Mesendoderm (in vitro differentiated cells): ENCODE data around the gene SDK1.
A peak's percentile ranks its signal among the peaks of the same experiment; 100 is the strongest.

Experiments used
- DNase-seq: peaks from one replicate; pipeline ENCODE4 v3.0.0; 2013
- H2AK5ac ChIP-seq: 2 replicates; pipeline ENCODE4 v1.6.1; 2013; ENCODE audit warnings: low read length, inconsistent platforms
- H2BK120ac ChIP-seq: 2 replicates; pipeline ENCODE4 v1.6.1; 2013; ENCODE audit warnings: low read depth, mild to moderate bottlenecking, low read length, moderate library complexity, mixed read lengths
- H2BK15ac ChIP-seq: replicated peaks from 2 replicates; pipeline ENCODE4 v1.6.1; 2013; ENCODE audit warnings: low read depth, mild to moderate bottlenecking, moderate library complexity
- H2BK5ac ChIP-seq: 2 replicates; pipeline ENCODE4 v1.6.1; 2013; ENCODE audit warnings: low read length, inconsistent platforms
- H3K18ac ChIP-seq: 2 replicates; pipeline ENCODE4 v1.6.1; 2013; ENCODE audit warnings: mild to moderate bottlenecking, low read length, mixed read lengths
- H3K23ac ChIP-seq: one replicate; pipeline ENCODE4 v1.6.1; 2013; ENCODE audit warnings: low read length
- H3K27ac ChIP-seq: 2 replicates; pipeline ENCODE4 v1.5.1; 2013; ENCODE audit warnings: low read depth, mild to moderate bottlenecking, inconsistent platforms, low read length, moderate library complexity
- H3K27me3 ChIP-seq: 2 replicates; pipeline ENCODE4 v1.6.1; 2013; ENCODE audit warnings: low read length, control low read depth, mild to moderate bottlenecking, inconsistent platforms; ENCODE audit not compliant: insufficient read depth, poor library complexity
- H3K36me3 ChIP-seq: 2 replicates; pipeline ENCODE4 v1.6.1; 2013; ENCODE audit warnings: low read length, inconsistent platforms; ENCODE audit not compliant: control insufficient read depth, insufficient read depth
- H3K4ac ChIP-seq: one replicate; pipeline ENCODE4 v1.6.1; 2013; ENCODE audit warnings: low read depth, mild to moderate bottlenecking, low read length, moderate library complexity
- H3K4me1 ChIP-seq: 2 replicates; pipeline ENCODE4 v1.6.1; 2013; ENCODE audit warnings: low read depth, low read length, inconsistent platforms; ENCODE audit not compliant: control insufficient read depth
- H3K4me2 ChIP-seq: 2 replicates; pipeline ENCODE4 v1.6.1; 2013; ENCODE audit warnings: low read length
- H3K4me3 ChIP-seq: 2 replicates; pipeline ENCODE4 v1.5.1; 2013; ENCODE audit warnings: mild to moderate bottlenecking, low read length
- H3K56ac ChIP-seq: one replicate; pipeline ENCODE4 v1.6.1; 2013; ENCODE audit warnings: low read length
- H3K79me1 ChIP-seq: 2 replicates; pipeline ENCODE4 v1.6.1; 2013; ENCODE audit warnings: low read length, inconsistent platforms
- H3K79me2 ChIP-seq: 2 replicates; pipeline ENCODE4 v1.6.1; 2013; ENCODE audit warnings: mild to moderate bottlenecking, low read length; ENCODE audit not compliant: control insufficient read depth, insufficient read depth
- H3K9ac ChIP-seq: 2 replicates; pipeline ENCODE4 v1.6.1; 2013; ENCODE audit warnings: low read length, inconsistent platforms
- H4K5ac ChIP-seq: one replicate; pipeline ENCODE4 v1.6.1; 2013; ENCODE audit warnings: low read length
- H4K8ac ChIP-seq: one replicate; pipeline ENCODE4 v1.6.1; 2013; ENCODE audit warnings: low read depth, mild to moderate bottlenecking, control low read depth, low read length, moderate library complexity
- WGBS: extraction: QIAGEN DNeasy Blood & Tissue Kit; methylation state at CpG from one replicate; pipeline ENCODE4 v1.1.7; 2013; ENCODE audit warnings: low lambda C conversion rate, missing lambda C conversion rate; ENCODE audit not compliant: insufficient coverage; ENCODE audit errors: extremely low coverage; 5-methylcytosine and 5-hydroxymethylcytosine counted together

The SDK1 gene

GRCh38 chr7:3443716-3444115 is 142.7 kb downstream of the SDK1 start:
- Histone ChIP-seq H3K23ac (no peak overlapping the region), H2AK5ac (no peak overlapping the region), H3K9ac (no peak overlapping the region), H3K56ac (no peak overlapping the region), H3K79me1 (no peaks in the 10 kb centered on the region), H3K36me3 (no peaks in the 10 kb centered on the region), H4K8ac (no peak overlapping the region), H3K4ac (no peak overlapping the region), H4K5ac (no peak overlapping the region), H3K79me2 (no peaks in the 10 kb centered on the region), H3K4me1 (no peaks in the 10 kb centered on the region), H3K27ac (no peak overlapping the region), H2BK120ac (no peak overlapping the region), H2BK15ac (no peak overlapping the region), H2BK5ac (no peak overlapping the region), H3K27me3 (no peaks in the 10 kb centered on the region), H3K18ac (no peak overlapping the region), H3K4me2 (no peak overlapping the region), H3K4me3 (no peak overlapping the region)
- DNase-seq, result no peak
- no CpG with 5 or more reads among the region's 5 CpGs for WGBS

GRCh38 chr7:3446786-3447185 is 145.7 kb downstream of the SDK1 start:
- Histone ChIP-seq H4K5ac (no peak overlapping the region), H3K36me3 (no peaks in the 10 kb centered on the region), H2AK5ac (no peak overlapping the region), H3K4ac (no peak overlapping the region), H4K8ac (no peak overlapping the region), H3K9ac (no peak overlapping the region), H3K56ac (no peak overlapping the region), H3K79me2 (no peaks in the 10 kb centered on the region), H3K27me3 (no peaks in the 10 kb centered on the region), H3K4me3 (no peak overlapping the region), H3K23ac (no peak overlapping the region), H3K79me1 (no peaks in the 10 kb centered on the region), H3K4me2 (no peak overlapping the region), H2BK5ac (no peak overlapping the region), H3K27ac (no peak overlapping the region), H3K4me1 (no peaks in the 10 kb centered on the region), H2BK120ac (no peak overlapping the region), H3K18ac (no peak overlapping the region), H2BK15ac (no peak overlapping the region)
- DNase-seq, result no peak
- WGBS, result no CpG with 5 or more reads among the region's 2 CpGs

- WGBS, result no CpG with 5 or more reads among the region's 4 CpGs
- no peaks in the 10 kb centered on the region for H3K36me3 ChIP-seq
- no peak overlapping the region for H4K8ac ChIP-seq
- H3K4me1 ChIP-seq, result no peaks in the 10 kb centered on the region
- H3K18ac ChIP-seq, result no peak overlapping the region
- no peak overlapping the region for H3K4me3 ChIP-seq
- no peak overlapping the region for H3K56ac ChIP-seq
- H4K5ac ChIP-seq, result no peak overlapping the region
- H3K79me1 ChIP-seq, result no peaks in the 10 kb centered on the region
- no peaks in the 10 kb centered on the region for H3K79me2 ChIP-seq
- no peak overlapping the region for H3K23ac ChIP-seq
- H3K27me3 ChIP-seq, result no peaks in the 10 kb centered on the region
- H2AK5ac ChIP-seq, result no peak overlapping the region
- H3K4ac ChIP-seq, result no peak overlapping the region
- H3K27ac ChIP-seq, result no peak overlapping the region
- H3K4me2 ChIP-seq, result no peak overlapping the region
- H2BK15ac ChIP-seq, result no peak overlapping the region
- no peak overlapping the region for H2BK120ac ChIP-seq
- DNase-seq, result no peak
- H2BK5ac ChIP-seq, result no peak overlapping the region
- no peak overlapping the region for H3K9ac ChIP-seq
Measured at GRCh38 chr7:3451701-3452100, 150.6 kb downstream of the SDK1 start.

GRCh38 chr7:3453398-3453797 is 152.3 kb downstream of the SDK1 start:
- DNase-seq, result peak; percentile 57
- no peak overlapping the region for H3K27ac ChIP-seq
- no peak overlapping the region for H2BK120ac ChIP-seq
- no peaks in the 10 kb centered on the region for H3K27me3 ChIP-seq
- no peak overlapping the region for H3K4me3 ChIP-seq
- H2AK5ac ChIP-seq, result no peak overlapping the region
- no peak overlapping the region for H3K9ac ChIP-seq
- H3K36me3 ChIP-seq, result no peaks in the 10 kb centered on the region
- no peak overlapping the region for H3K4ac ChIP-seq
- no peak overlapping the region for H3K23ac ChIP-seq
- no peak overlapping the region for H4K8ac ChIP-seq
- H2BK5ac ChIP-seq, result no peak overlapping the region
- H4K5ac ChIP-seq, result no peak overlapping the region
- H2BK15ac ChIP-seq, result no peak overlapping the region
- H3K79me1 ChIP-seq, result no peaks in the 10 kb centered on the region
- H3K79me2 ChIP-seq, result no peaks in the 10 kb centered on the region
- WGBS, result no CpG with 5 or more reads among the region's 3 CpGs
- H3K18ac ChIP-seq, result no peak overlapping the region
- no peak overlapping the region for H3K56ac ChIP-seq
- no peak overlapping the region for H3K4me2 ChIP-seq
- no peaks in the 10 kb centered on the region for H3K4me1 ChIP-seq

GRCh38 chr7:3455806-3456595 is 154.9 kb downstream of the SDK1 start:
- H2BK120ac ChIP-seq, result no peak overlapping the region
- no peak overlapping the region for H3K9ac ChIP-seq
- H2AK5ac ChIP-seq, result no peak overlapping the region
- no peak overlapping the region for H4K8ac ChIP-seq
- no peak overlapping the region for H3K18ac ChIP-seq
- H3K4ac ChIP-seq, result no peak overlapping the region
- no peak overlapping the region for H3K56ac ChIP-seq
- H4K5ac ChIP-seq, result no peak overlapping the region
- no peak overlapping the region for H3K4me2 ChIP-seq
- no peaks in the 10 kb centered on the region for H3K79me2 ChIP-seq
- H3K79me1 ChIP-seq, result no peaks in the 10 kb centered on the region
- H3K23ac ChIP-seq, result no peak overlapping the region
- no peak overlapping the region for H3K27ac ChIP-seq
- H3K36me3 ChIP-seq, result no peaks in the 10 kb centered on the region
- no CpG with 5 or more reads among the region's 1 CpG for WGBS
- no peak overlapping the region for H2BK5ac ChIP-seq
- peak; percentile 88 for DNase-seq
- H3K4me1 ChIP-seq, result no peaks in the 10 kb centered on the region
- H3K4me3 ChIP-seq, result no peak overlapping the region
- no peaks in the 10 kb centered on the region for H3K27me3 ChIP-seq
- no peak overlapping the region for H2BK15ac ChIP-seq

- no CpG with 5 or more reads among the region's 2 CpGs for WGBS
- Histone ChIP-seq H3K36me3 (no peaks in the 10 kb centered on the region), H2AK5ac (no peak overlapping the region), H2BK120ac (no peak overlapping the region), H3K27me3 (no peaks in the 10 kb centered on the region), H3K79me2 (no peaks in the 10 kb centered on the region), H3K79me1 (no peaks in the 10 kb centered on the region), H3K56ac (no peak overlapping the region), H3K4me2 (no peak overlapping the region), H3K9ac (no peak overlapping the region), H2BK5ac (no peak overlapping the region), H3K4ac (no peak overlapping the region), H4K5ac (no peak overlapping the region), H2BK15ac (no peak overlapping the region), H3K18ac (no peak overlapping the region), H4K8ac (no peak overlapping the region), H3K23ac (no peak overlapping the region), H3K4me1 (no peaks in the 10 kb centered on the region), H3K27ac (no peak overlapping the region), H3K4me3 (no peak overlapping the region)
- no peak for DNase-seq
Measured at GRCh38 chr7:3459111-3459510, 158.1 kb downstream of the SDK1 start.
